Measurements from ENCODE around the gene TBX3. TPM values are rescaled to one million over a fixed set of nuclear protein-coding genes. Genes with fewer than 3 reads are reported as not detected.

Gene TBX3
- total RNA-seq (18.0 TPM), polyA plus RNA-seq (ENCODE audit: insufficient read depth, low read depth, low replicate concordance) (10.5 TPM)
- long read RNA-seq, donor 1, full-length matches to known transcripts: 7 of 28 reads
- long read RNA-seq, donor 1, partial matches to known transcripts: 21 of 28 reads
- long read RNA-seq, donor 1, other reads (novel, unspliced or antisense): 0 of 28 reads
- long read RNA-seq, donor 2, full-length matches to known transcripts: 5 of 15 reads
- long read RNA-seq, donor 2, partial matches to known transcripts: 10 of 15 reads
- long read RNA-seq, donor 2, other reads (novel, unspliced or antisense): 0 of 15 reads
- long read RNA-seq, donor 3, full-length matches to known transcripts: 7 of 7 reads
- long read RNA-seq, donor 3, partial matches to known transcripts: 0 of 7 reads
- long read RNA-seq, donor 3, other reads (novel, unspliced or antisense): 0 of 7 reads
- long read RNA-seq, donor 4, full-length matches to known transcripts: 4 of 4 reads
- long read RNA-seq, donor 4, partial matches to known transcripts: 0 of 4 reads
- long read RNA-seq, donor 4, other reads (novel, unspliced or antisense): 0 of 4 reads
- long read RNA-seq, donor 5: 0 reads
- long read RNA-seq, donor 6, partial matches to known transcripts: 0 of 1 reads
- long read RNA-seq, donor 6, other reads (novel, unspliced or antisense): 0 of 1 reads
- long read RNA-seq, donor 7, full-length matches to known transcripts: 1 of 19 reads
- long read RNA-seq, donor 7, partial matches to known transcripts: 17 of 19 reads
- long read RNA-seq, donor 7, other reads (novel, unspliced or antisense): 1 of 19 reads
- long read RNA-seq, donor 8, full-length matches to known transcripts: 7 of 26 reads
- long read RNA-seq, donor 8, partial matches to known transcripts: 19 of 26 reads
- long read RNA-seq, donor 8, other reads (novel, unspliced or antisense): 0 of 26 reads
- long read RNA-seq, donor 9, full-length matches to known transcripts: 2 of 12 reads
- long read RNA-seq, donor 9, partial matches to known transcripts: 10 of 12 reads
- long read RNA-seq, donor 9, other reads (novel, unspliced or antisense): 0 of 12 reads
- long read RNA-seq, donor 10, full-length matches to known transcripts: 9 of 33 reads
- long read RNA-seq, donor 10, partial matches to known transcripts: 24 of 33 reads
- long read RNA-seq, donor 10, other reads (novel, unspliced or antisense): 0 of 33 reads

- H3K9ac ChIP-seq (ENCODE audit: low read length in 3 of 3): peak within 1 kb of the TSS; percentile 50 to 76 (median 61)
- no peaks in the 10 kb centered on the region for H3K9me3 ChIP-seq (ENCODE audit: control insufficient read depth in 2 of 3, insufficient read depth in 1 of 3, low read length in 3 of 3)
- peaks cover 23% of the 10 kb centered on the region for H3K27me3 ChIP-seq (ENCODE audit: control insufficient read depth, insufficient read depth, low read length)
- H3K4me3 ChIP-seq (ENCODE audit: low read length in 3 of 3): peak within 1 kb of the TSS; percentile 62 to 78 (median 74)
- TF ChIP-seq, protein P1, sequence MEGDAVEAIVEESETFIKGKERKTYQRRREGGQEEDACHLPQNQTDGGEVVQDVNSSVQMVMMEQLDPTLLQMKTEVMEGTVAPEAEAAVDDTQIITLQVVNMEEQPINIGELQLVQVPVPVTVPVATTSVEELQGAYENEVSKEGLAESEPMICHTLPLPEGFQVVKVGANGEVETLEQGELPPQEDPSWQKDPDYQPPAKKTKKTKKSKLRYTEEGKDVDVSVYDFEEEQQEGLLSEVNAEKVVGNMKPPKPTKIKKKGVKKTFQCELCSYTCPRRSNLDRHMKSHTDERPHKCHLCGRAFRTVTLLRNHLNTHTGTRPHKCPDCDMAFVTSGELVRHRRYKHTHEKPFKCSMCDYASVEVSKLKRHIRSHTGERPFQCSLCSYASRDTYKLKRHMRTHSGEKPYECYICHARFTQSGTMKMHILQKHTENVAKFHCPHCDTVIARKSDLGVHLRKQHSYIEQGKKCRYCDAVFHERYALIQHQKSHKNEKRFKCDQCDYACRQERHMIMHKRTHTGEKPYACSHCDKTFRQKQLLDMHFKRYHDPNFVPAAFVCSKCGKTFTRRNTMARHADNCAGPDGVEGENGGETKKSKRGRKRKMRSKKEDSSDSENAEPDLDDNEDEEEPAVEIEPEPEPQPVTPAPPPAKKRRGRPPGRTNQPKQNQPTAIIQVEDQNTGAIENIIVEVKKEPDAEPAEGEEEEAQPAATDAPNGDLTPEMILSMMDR (IDR thresholded peaks at IDR 0.05; ENCODE audit: borderline replicate concordance, extremely low read depth, insufficient read depth): peak; percentile 22
- FAIRE-seq (no peak), DNase-seq (peak; percentile 97 to 99 (median 98))
- H3K27ac ChIP-seq (ENCODE audit: low read depth in 2 of 2, low read length in 2 of 2): peak within 1 kb of the TSS; percentile 68 to 85
- peaks cover 0 to 5% (median 0%) of the 10 kb centered on the region in 3 donors for H3K4me1 ChIP-seq (ENCODE audit: control insufficient read depth in 2 of 3, insufficient read depth in 2 of 3, low read depth in 1 of 3, low read length in 3 of 3)
- intact Hi-C loops (cut with DNase I): no loop called here
- peaks cover 0 to 4% (median 0%) of the 10 kb centered on the region in 3 donors for H3K36me3 ChIP-seq (ENCODE audit: control insufficient read depth in 2 of 3, insufficient read depth in 3 of 3, low read length in 3 of 3)
Observed at GRCh38 chr12:114684098-114684869, at the start of gene TBX3. TBX3 (minus strand) TSS chr12:114684175; CDS start chr12:114683200, 975 bp downstream.

DNA sequence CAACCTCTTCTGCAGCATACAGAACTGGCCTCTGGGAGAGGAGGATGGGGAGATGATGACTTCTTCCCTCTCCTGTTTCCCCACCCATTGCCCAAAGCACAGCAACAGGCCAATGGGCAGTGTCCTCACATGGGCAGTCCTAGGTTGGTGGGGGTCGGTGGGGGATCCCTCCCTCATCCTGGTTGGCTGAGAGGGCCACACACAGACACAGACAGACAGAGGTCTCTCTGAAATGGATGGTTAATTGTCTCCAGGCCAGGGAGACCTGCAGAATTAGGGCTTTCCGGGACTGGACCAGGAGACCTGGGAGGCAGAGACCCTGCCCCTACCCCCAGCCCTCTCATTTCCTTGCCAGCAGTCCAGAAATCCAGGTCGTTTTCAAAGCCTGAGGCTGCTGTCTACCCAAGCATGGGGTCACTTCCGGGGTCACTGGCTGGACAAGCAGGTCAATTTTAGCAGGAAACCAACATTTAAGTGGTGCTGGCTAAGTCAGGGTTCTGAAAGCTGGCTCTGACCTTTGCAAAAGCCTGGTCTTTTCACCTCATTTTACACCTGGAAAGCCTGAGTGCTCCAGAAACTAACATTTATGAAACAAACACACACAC lies 48.6 kb upstream of the TBX3 start:
- intact Hi-C loops (cut with DNase I): no loop called here
- Histone ChIP-seq H3K27me3 (ENCODE audit: control insufficient read depth, insufficient read depth, low read length) (peaks cover 12% of the 10 kb centered on the region), H3K4me1 (ENCODE audit: control insufficient read depth in 2 of 3, insufficient read depth in 2 of 3, low read depth in 1 of 3, low read length in 3 of 3) (no peaks in the 10 kb centered on the region), H3K4me3 (ENCODE audit: low read length in 3 of 3) (no peak overlapping the region), H3K9ac (ENCODE audit: low read length in 3 of 3) (no peak overlapping the region), H3K9me3 (ENCODE audit: control insufficient read depth in 2 of 3, insufficient read depth in 1 of 3, low read length in 3 of 3) (no peaks in the 10 kb centered on the region), H3K36me3 (ENCODE audit: control insufficient read depth in 2 of 3, insufficient read depth in 3 of 3, low read length in 3 of 3) (no peaks in the 10 kb centered on the region), H3K27ac (ENCODE audit: low read depth in 2 of 2, low read length in 2 of 2) (no peak overlapping the region)
- TF ChIP-seq, protein P1 (IDR thresholded peaks at IDR 0.05; ENCODE audit: borderline replicate concordance, extremely low read depth, insufficient read depth): no peak
- no peak for DNase-seq
- FAIRE-seq: no peak

DNA sequence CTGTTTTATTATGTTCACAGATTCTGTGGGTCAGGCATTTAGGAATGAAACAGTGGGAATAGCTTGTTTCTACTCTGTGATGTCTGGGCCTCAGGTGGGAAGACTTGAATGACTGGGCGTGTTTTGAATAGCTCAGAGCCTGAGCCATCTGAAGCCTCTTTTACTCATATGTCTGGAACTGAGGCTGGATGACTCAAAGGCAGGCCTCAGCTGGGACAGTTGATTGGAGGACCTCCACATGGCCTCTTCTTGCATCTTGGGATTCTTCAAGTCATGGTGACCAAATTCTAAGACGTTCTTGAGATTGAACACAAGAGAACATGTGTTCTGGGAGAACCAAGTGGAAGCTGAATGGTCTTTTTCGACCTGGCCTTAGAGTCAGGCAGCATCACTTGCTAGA lies 45.8 kb upstream of the TBX3 start:
- FAIRE-seq: no peak
- Histone ChIP-seq H3K27me3 (ENCODE audit: control insufficient read depth, insufficient read depth, low read length) (peaks cover 2% of the 10 kb centered on the region), H3K27ac (ENCODE audit: low read depth in 2 of 2, low read length in 2 of 2) (no peak overlapping the region), H3K4me3 (ENCODE audit: low read length in 3 of 3) (no peak overlapping the region), H3K9me3 (ENCODE audit: control insufficient read depth in 2 of 3, insufficient read depth in 1 of 3, low read length in 3 of 3) (no peaks in the 10 kb centered on the region), H3K9ac (ENCODE audit: low read length in 3 of 3) (no peak overlapping the region), H3K36me3 (ENCODE audit: control insufficient read depth in 2 of 3, insufficient read depth in 3 of 3, low read length in 3 of 3) (no peaks in the 10 kb centered on the region), H3K4me1 (ENCODE audit: control insufficient read depth in 2 of 3, insufficient read depth in 2 of 3, low read depth in 1 of 3, low read length in 3 of 3) (no peaks in the 10 kb centered on the region)
- no peak for DNase-seq
- intact Hi-C loops (cut with DNase I): no loop called here
- TF ChIP-seq, protein P1 (IDR thresholded peaks at IDR 0.05; ENCODE audit: borderline replicate concordance, extremely low read depth, insufficient read depth): no peak
